Keratinocyte (primary cell): ENCODE results near the gene CDCP2. TPM values are rescaled to one million over a fixed set of nuclear protein-coding genes. Genes with fewer than 3 reads are reported as not detected.

ENCODE experiments used
- DNase-seq: peaks from one replicate; pipeline ENCODE4 v3.0.0-alpha.2; 2011; ENCODE audit warnings: low read depth, missing footprints, low spot score
- FAIRE-seq: peaks from 2 replicates; lab custom pipeline; 2011; peaks lifted over from hg19 to GRCh38; lab: Jason Lieb, UNC
- H2AFZ ChIP-seq: 2 replicates; pipeline ENCODE4 v1.6.0; 2012; ENCODE audit warnings: low read length, control low read depth, inconsistent platforms; ENCODE audit not compliant: control insufficient read depth
- H3K27ac ChIP-seq: 2 replicates; pipeline ENCODE4 v1.5.1; 2011; ENCODE audit warnings: low read length; ENCODE audit not compliant: control insufficient read depth, insufficient read depth
- H3K27me3 ChIP-seq: 3 replicates; pipeline ENCODE4 v1.6.0; 2011; ENCODE audit warnings: low read length; ENCODE audit not compliant: control insufficient read depth, insufficient read depth; ENCODE audit errors: extremely low read depth
- H3K36me3 ChIP-seq, 2 experiments: 2 replicates in 1 of 2; 3 replicates in 1 of 2; pipeline ENCODE4 v1.5.1; 2011; ENCODE audit warnings: low read length in 2 of 2, mild to moderate bottlenecking in 1 of 2; ENCODE audit not compliant: control insufficient read depth in 2 of 2, insufficient read depth in 2 of 2; ENCODE audit errors: extremely low read depth in 1 of 2
- H3K4me1 ChIP-seq: 3 replicates; pipeline ENCODE4 v1.5.1; 2011; ENCODE audit warnings: low read length; ENCODE audit not compliant: control insufficient read depth, insufficient read depth; ENCODE audit errors: extremely low read depth
- H3K4me2 ChIP-seq: 3 replicates; pipeline ENCODE4 v1.6.0; 2011; ENCODE audit warnings: low read depth, low read length; ENCODE audit not compliant: control insufficient read depth, insufficient read depth; ENCODE audit errors: extremely low read depth
- H3K4me3 ChIP-seq, 3 experiments: fragments of 200-600 bp in 1 of 3; sonication (generic) in 1 of 3; 2 replicates in 2 of 3; 3 replicates in 1 of 3; pipeline ENCODE4 v1.5.1; 2011 to 2016; ENCODE audit warnings: low read length in 3 of 3, mild to moderate bottlenecking in 3 of 3, control low read depth in 2 of 3, inconsistent platforms in 1 of 3, low read depth in 1 of 3, mixed read lengths in 1 of 3, mixed run types in 1 of 3, moderate library complexity in 1 of 3; ENCODE audit not compliant: control insufficient read depth in 2 of 3, insufficient read depth in 2 of 3; ENCODE audit errors: extremely low read depth in 1 of 3
- H3K79me2 ChIP-seq: 2 replicates; pipeline ENCODE4 v1.6.0; 2012; ENCODE audit warnings: low read length; ENCODE audit not compliant: control insufficient read depth, insufficient read depth
- H3K9ac ChIP-seq: 3 replicates; pipeline ENCODE4 v1.6.0; 2011; ENCODE audit warnings: low read length; ENCODE audit not compliant: control insufficient read depth, insufficient read depth; ENCODE audit errors: extremely low read depth
- H3K9me1 ChIP-seq: 3 replicates; pipeline ENCODE4 v1.6.0; 2011; ENCODE audit warnings: low read length; ENCODE audit not compliant: control insufficient read depth, insufficient read depth; ENCODE audit errors: extremely low read depth
- H3K9me3 ChIP-seq: 2 replicates; pipeline ENCODE4 v1.5.1; 2012; ENCODE audit warnings: low read depth, low read length; ENCODE audit not compliant: control insufficient read depth
- H4K20me1 ChIP-seq: 3 replicates; pipeline ENCODE4 v1.6.0; 2011; ENCODE audit warnings: low read length; ENCODE audit not compliant: control insufficient read depth, insufficient read depth; ENCODE audit errors: extremely low read depth
- CTCF ChIP-seq, 3 experiments: IDR thresholded peaks in 1 of 3; conservative IDR thresholded peaks in 1 of 3; optimal IDR thresholded peaks in 1 of 3; 2 replicates in 2 of 3; 3 replicates in 1 of 3; pipeline versions ENCODE3 to v1.5.1; 2011; ENCODE audit warnings: low read length in 3 of 3, mild to moderate bottlenecking in 3 of 3, moderate library complexity in 2 of 3, control low read depth in 1 of 3, inconsistent platforms in 1 of 3; ENCODE audit not compliant: insufficient read depth in 2 of 3; ENCODE audit errors: extremely low read depth in 1 of 3
- EZH2 ChIP-seq: IDR thresholded peaks from one replicate; pipeline ENCODE4 v1.6.1; 2012; ENCODE audit warnings: inconsistent platforms, mild to moderate bottlenecking, low read length, moderate library complexity
- dilution Hi-C: fragments of 300-500 bp; cut with MboI; formaldehyde crosslinking; loops from one replicate; pipeline ENCODE4 v1.7.0; 2020; ENCODE audit warnings: low sequenced_read_pairs; ENCODE audit not compliant: extremely low pct_ligation_motif_present
- polyA plus RNA-seq, 5 experiments: library from polyadenylated mRNA; depleted of rRNA in 3 of 5; stranded (reverse) in 3 of 5; stranded (forward) in 1 of 5; unstranded in 1 of 5; fragments of >200 nt; gene quantifications; 1 replicate in 1 of 5; 2 replicates in 3 of 5; 3 replicates in 1 of 5; pipeline versions ENCODE4 v1.2.1 to v1.2.3, GENCODE V29; 2011 to 2012; ENCODE audit warnings: missing spikeins in 2 of 5, low read depth in 1 of 5, low replicate concordance in 1 of 5

CDCP2 gene
- polyA plus RNA-seq, 1 donor (not counting 4 experiments of a cell fraction or from before 2014, with no cell fraction given) = not detected

- H3K27ac ChIP-seq = no peak overlapping the region
- no peak for FAIRE-seq
- no peaks in the 10 kb centered on the region for H3K36me3 ChIP-seq
- dilution Hi-C loops = no loop called here
- H3K9ac ChIP-seq = no peak overlapping the region
- no peak overlapping the region for H3K4me2 ChIP-seq
- H3K9me3 ChIP-seq = no peaks in the 10 kb centered on the region
- H3K4me3 ChIP-seq = no peak overlapping the region
- no peaks in the 10 kb centered on the region for H3K79me2 ChIP-seq
- no peaks in the 10 kb centered on the region for H4K20me1 ChIP-seq
- H3K4me1 ChIP-seq = no peaks in the 10 kb centered on the region
- H2AFZ ChIP-seq = no peak overlapping the region
- peaks cover 13% of the 10 kb centered on the region for H3K27me3 ChIP-seq
- no peak for DNase-seq
- TF ChIP-seq EZH2 (no peak), CTCF (optimal IDR thresholded peaks at IDR 0.05 in 1 of 3, IDR thresholded peaks at IDR 0.05 in 1 of 3, conservative IDR thresholded peaks at IDR 0.05 in 1 of 3; ENCODE audit: extremely low read depth in 1 of 3, insufficient read depth in 2 of 3, low read length in 3 of 3) (no peak)
- no peaks in the 10 kb centered on the region for H3K9me1 ChIP-seq
Observed at GRCh38 chr1:54124906-54125305, 27.9 kb downstream of the CDCP2 start.

GRCh38 chr1:54124472-54124871 is 28.3 kb downstream of the CDCP2 start:
- no peak for TF ChIP-seq EZH2
- TF ChIP-seq CTCF (optimal IDR thresholded peaks at IDR 0.05 in 1 of 3, IDR thresholded peaks at IDR 0.05 in 1 of 3, conservative IDR thresholded peaks at IDR 0.05 in 1 of 3; ENCODE audit: extremely low read depth in 1 of 3, insufficient read depth in 2 of 3, low read length in 3 of 3) = no peak

More at GRCh38 chr1:54124472-54124871, 28.3 kb downstream of the CDCP2 start:
- H3K9me1 ChIP-seq = no peaks in the 10 kb centered on the region
- FAIRE-seq (no peak), DNase-seq (no peak)
- no peak overlapping the region for H2AFZ ChIP-seq
- H3K79me2 ChIP-seq = no peaks in the 10 kb centered on the region
- no peaks in the 10 kb centered on the region for H3K9me3 ChIP-seq
- H3K4me2 ChIP-seq = no peak overlapping the region
- dilution Hi-C loops = no loop called here
- no peaks in the 10 kb centered on the region for H3K36me3 ChIP-seq
- H3K4me1 ChIP-seq = no peaks in the 10 kb centered on the region
- H3K27ac ChIP-seq = no peak overlapping the region
- peaks cover 12% of the 10 kb centered on the region for H3K27me3 ChIP-seq
- H3K9ac ChIP-seq = no peak overlapping the region
- H3K4me3 ChIP-seq = no peak overlapping the region
- no peaks in the 10 kb centered on the region for H4K20me1 ChIP-seq
